A549 (cell line): ENCODE data around the gene TMEM235. TPM values are rescaled to one million over a fixed set of nuclear protein-coding genes. Genes with fewer than 3 reads are reported as not detected.

ENCODE experiments used
- ATAC-seq, 2 experiments: fragments of 200-7000 bp in 1 of 2; fragments of >200 bp in 1 of 2; cut with Nextera tagmentation in 1 of 2; cut with Tn5 transposase in 1 of 2; 3 replicates each; pipeline versions ENCODE4 v1.8.0 to v1.9.1; 2018 to 2020; ENCODE audit warnings: mild to moderate bottlenecking in 1 of 2, moderate library complexity in 1 of 2
- CTCF ChIA-PET: fragments of 300-600 bp; sonication (Branson Sonifier 250); formaldehyde crosslinking; extraction: SDS; loops from one replicate; lab custom pipeline; 2021; ENCODE audit warnings: antibody characterized with exemption, inconsistent platforms; lab: Yijun Ruan, JAX
- POLR2A ChIA-PET: fragments of 350-600 bp; formaldehyde crosslinking; extraction: SDS; loops from one replicate; lab custom pipeline; 2021; ENCODE audit warnings: antibody characterized with exemption, inconsistent platforms; lab: Yijun Ruan, JAX
- DNase-seq, 2 experiments: peaks; one replicate each; pipeline versions ENCODE4 v3.0.0 to v3.0.0-alpha.2; 2011 to 2016; ENCODE audit warnings: low read depth in 1 of 2, low spot score in 1 of 2
- FAIRE-seq: peaks from 2 replicates; lab custom pipeline; 2011; peaks lifted over from hg19 to GRCh38; lab: Jason Lieb, UNC
- H3K27ac ChIP-seq, 2 experiments: fragments of >200 bp; sonication (Bioruptor Twin); formaldehyde crosslinking; 3 replicates each; pipeline ENCODE4 v1.5.1; 2016 to 2017
- H3K4me1 ChIP-seq: fragments of >200 bp; sonication (Bioruptor Twin); formaldehyde crosslinking; 3 replicates; pipeline ENCODE4 v1.6.1; 2016
- H3K4me2 ChIP-seq: fragments of >200 bp; sonication (Bioruptor Twin); formaldehyde crosslinking; 3 replicates; pipeline ENCODE4 v1.6.1; 2016
- H3K4me3 ChIP-seq: fragments of >200 bp; sonication (Bioruptor Twin); formaldehyde crosslinking; 3 replicates; pipeline ENCODE4 v1.5.1; 2016
- H3K9me3 ChIP-seq: fragments of >200 bp; sonication (Bioruptor Twin); formaldehyde crosslinking; 3 replicates; pipeline ENCODE4 v1.6.1; 2016
- CBX2 ChIP-seq: fragments of 200-600 bp; sonication (generic); IDR thresholded peaks from 2 replicates; pipeline ENCODE4 v1.6.1; 2016; ENCODE audit warnings: low read depth, mild to moderate bottlenecking, borderline replicate concordance
- CHD4 ChIP-seq: fragments of 200-600 bp; sonication (generic); IDR thresholded peaks from 2 replicates; pipeline ENCODE4 v1.6.1; 2016; ENCODE audit warnings: antibody characterized with exemption, mild to moderate bottlenecking, borderline replicate concordance
- EHF ChIP-seq: fragments of 250-450 bp; sonication (Bioruptor Pico); IDR thresholded peaks from 2 replicates; pipeline ENCODE4 v1.5.0; 2020; ENCODE audit warnings: mild to moderate bottlenecking
- ESRRA ChIP-seq: fragments of 150-350 bp; IDR thresholded peaks from 2 replicates; pipeline ENCODE4 v1.6.1; 2014; ENCODE audit warnings: mild to moderate bottlenecking, low read length, borderline replicate concordance
- FOSL2 ChIP-seq, 2 experiments: fragments of 450-650 bp in 1 of 2; fragments of >200 bp in 1 of 2; sonication (Bioruptor Twin) in 1 of 2; formaldehyde crosslinking; IDR thresholded peaks; 2 replicates each; pipeline versions ENCODE4 v1.5.0 to v1.6.1; 2016 to 2020; ENCODE audit warnings: mild to moderate bottlenecking in 1 of 2, moderate library complexity in 1 of 2
- HEYL ChIP-seq: fragments of 250-450 bp; sonication (Bioruptor Pico); IDR thresholded peaks from 2 replicates; pipeline ENCODE4 v1.8.0; 2021; ENCODE audit warnings: mild to moderate bottlenecking, moderate library complexity
- HOXB5 ChIP-seq: fragments of 250-450 bp; sonication (Bioruptor Pico); IDR thresholded peaks from 2 replicates; pipeline ENCODE4 v1.5.0; 2020; ENCODE audit warnings: mild to moderate bottlenecking, moderate library complexity
- KDM1A ChIP-seq: fragments of 200-600 bp; sonication (generic); IDR thresholded peaks from 2 replicates; pipeline ENCODE4 v1.6.1; 2016; ENCODE audit warnings: low read depth, mild to moderate bottlenecking
- KDM5A ChIP-seq: fragments of 200-600 bp; sonication (generic); IDR thresholded peaks from 2 replicates; pipeline ENCODE4 v1.6.1; 2016; ENCODE audit warnings: antibody characterized with exemption, mild to moderate bottlenecking
- MAFK ChIP-seq: fragments of 450-650 bp; IDR thresholded peaks from 2 replicates; pipeline ENCODE4 v1.6.1; 2014; ENCODE audit not compliant: partially characterized antibody
- PHF8 ChIP-seq: fragments of 200-600 bp; sonication (generic); IDR thresholded peaks from 2 replicates; pipeline ENCODE4 v1.6.1; 2016; ENCODE audit warnings: low read depth, mild to moderate bottlenecking, antibody characterized with exemption, moderate library complexity, borderline replicate concordance
- RAD21 ChIP-seq, 2 experiments: fragments of >200 bp in 1 of 2; sonication (Bioruptor Twin) in 1 of 2; formaldehyde crosslinking in 1 of 2; IDR thresholded peaks in 1 of 2; conservative IDR thresholded peaks in 1 of 2; 2 replicates in 1 of 2; 3 replicates in 1 of 2; pipeline ENCODE4 v1.6.1; 2012 to 2018; ENCODE audit warnings: inconsistent platforms in 1 of 2
- RNF2 ChIP-seq: fragments of 200-600 bp; sonication (generic); IDR thresholded peaks from 2 replicates; pipeline ENCODE4 v1.6.1; 2016; ENCODE audit warnings: low read depth, mild to moderate bottlenecking, antibody characterized with exemption, moderate library complexity, borderline replicate concordance
- TFCP2L1 ChIP-seq: fragments of 250-450 bp; sonication (Bioruptor Pico); IDR thresholded peaks from 2 replicates; pipeline ENCODE4 v1.5.0; 2021; ENCODE audit warnings: mild to moderate bottlenecking
- ZNF302 ChIP-seq: fragments of 250-450 bp; sonication (Bioruptor Pico); IDR thresholded peaks from 2 replicates; pipeline ENCODE4 v1.9.0; 2021; ENCODE audit warnings: inconsistent platforms, mild to moderate bottlenecking, moderate library complexity
- ZSCAN20 ChIP-seq: fragments of 250-450 bp; sonication (Bioruptor Pico); IDR thresholded peaks from 2 replicates; pipeline ENCODE4 v1.8.0; 2022; ENCODE audit warnings: mild to moderate bottlenecking, moderate library complexity
- WGBS: methylation state at CpG from one replicate; pipeline ENCODE4 v1.1.6; 2017; ENCODE audit errors: missing lambda C conversion rate; 5-methylcytosine and 5-hydroxymethylcytosine counted together
- polyA plus RNA-seq, 4 experiments: library from polyadenylated mRNA; depleted of rRNA in 3 of 4; stranded (reverse); fragments of >200 nt; fragmentation: RNase III in 1 of 4; extraction: RNeasy Plus Mini Kit Qiagen cat#74134 plus additional on column Dnase treatment in 1 of 4; gene quantifications; 2 replicates in 3 of 4; 3 replicates in 1 of 4; pipeline ENCODE4 v1.2.3, GENCODE V29; 2011 to 2017
- TF ChIP-seq, protein P1 (sequence below): fragments of 200-600 bp; sonication (generic); IDR thresholded peaks from 2 replicates; pipeline ENCODE4 v1.6.1; 2016; ENCODE audit warnings: antibody characterized with exemption, mild to moderate bottlenecking, moderate library complexity
- TF ChIP-seq, protein P2 (sequence below): fragments of 250-450 bp; sonication (Bioruptor Pico); IDR thresholded peaks from 2 replicates; pipeline ENCODE4 v1.5.0; 2020; ENCODE audit warnings: low read depth, mild to moderate bottlenecking, moderate library complexity
- TF ChIP-seq, protein P3 (sequence below): fragments of 250-450 bp; sonication (Bioruptor Pico); IDR thresholded peaks from 2 replicates; pipeline ENCODE4 v1.5.0; 2021; ENCODE audit warnings: mild to moderate bottlenecking, moderate library complexity, borderline replicate concordance
- TF ChIP-seq, protein P4 (sequence below): IDR thresholded peaks from 2 replicates; pipeline ENCODE4 v1.6.1; 2012; ENCODE audit warnings: low read depth, borderline replicate concordance
- TF ChIP-seq, protein P5 (sequence below): fragments of 450-650 bp; IDR thresholded peaks from 2 replicates; pipeline ENCODE4 v1.6.1; 2014; ENCODE audit warnings: antibody characterized with exemption
- TF ChIP-seq, protein P6 (sequence below): fragments of 150-350 bp; IDR thresholded peaks from 2 replicates; pipeline ENCODE4 v1.6.1; 2014; ENCODE audit warnings: low read depth, mild to moderate bottlenecking, low read length

The TMEM235 gene
- polyA plus RNA-seq, 2 of the 4 experiments (the other 2 are of a cell fraction) = not detected

DNA sequence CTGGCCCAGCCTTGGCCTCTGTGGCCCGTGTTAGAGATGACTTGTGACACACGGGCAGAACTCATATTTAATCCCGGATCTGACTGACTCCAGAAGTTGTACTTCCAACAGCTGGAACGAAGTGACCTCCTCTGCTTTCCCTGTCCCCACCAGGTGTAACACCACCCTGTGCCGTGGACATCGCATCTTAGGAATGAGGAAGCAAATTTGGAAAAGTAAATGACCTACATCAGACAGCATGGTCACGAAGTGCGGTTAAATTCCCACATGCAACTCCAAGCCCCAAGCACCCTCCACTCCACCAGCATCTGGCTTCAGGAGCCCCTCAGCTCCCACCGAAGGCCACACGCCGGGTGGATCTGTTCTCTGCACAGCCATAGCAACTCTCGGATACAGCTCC, 47.5 kb upstream of the TMEM235 start:
- no peak for DNase-seq
- Histone ChIP-seq H3K4me3 (no peak overlapping the region), H3K9me3 (no peaks in the 10 kb centered on the region), H3K4me2 (no peak overlapping the region), H3K4me1 (peaks cover 40% of the 10 kb centered on the region), H3K27ac (no peak overlapping the region)
- ChIA-PET CTCF (interaction anchor here (0.7 to 7.2 kb wide), 7 partner anchors 9 to 71 kb away, joined by 3 to 105 read pairs (median 12); no protein-coding TSS in a partner anchor), POLR2A (no interaction called here)
- 89% methylated on average over 12 of the region's 12 CpGs for WGBS
- FAIRE-seq = no peak
- ATAC-seq = no peak
- TF ChIP-seq ZNF302 (CRISPR knock-in tag) (no peak), EHF (CRISPR knock-in tag) (no peak), PHF8 (no peak), HEYL (no peak), RNF2 (no peak), TFCP2L1 (CRISPR knock-in tag) (no peak), KDM5A (no peak), RAD21 (conservative IDR thresholded peaks at IDR 0.05 in 1 of 2, IDR thresholded peaks at IDR 0.05 in 1 of 2) (no peak), CHD4 (no peak), HOXB5 (CRISPR knock-in tag) (no peak), FOSL2 (IDR thresholded peaks at IDR 0.05) (no peak), FOSL2 (CRISPR knock-in tag; IDR thresholded peaks at IDR 0.05) (no peak), ZSCAN20 (CRISPR knock-in tag) (no peak)
- TF ChIP-seq, protein P1, sequence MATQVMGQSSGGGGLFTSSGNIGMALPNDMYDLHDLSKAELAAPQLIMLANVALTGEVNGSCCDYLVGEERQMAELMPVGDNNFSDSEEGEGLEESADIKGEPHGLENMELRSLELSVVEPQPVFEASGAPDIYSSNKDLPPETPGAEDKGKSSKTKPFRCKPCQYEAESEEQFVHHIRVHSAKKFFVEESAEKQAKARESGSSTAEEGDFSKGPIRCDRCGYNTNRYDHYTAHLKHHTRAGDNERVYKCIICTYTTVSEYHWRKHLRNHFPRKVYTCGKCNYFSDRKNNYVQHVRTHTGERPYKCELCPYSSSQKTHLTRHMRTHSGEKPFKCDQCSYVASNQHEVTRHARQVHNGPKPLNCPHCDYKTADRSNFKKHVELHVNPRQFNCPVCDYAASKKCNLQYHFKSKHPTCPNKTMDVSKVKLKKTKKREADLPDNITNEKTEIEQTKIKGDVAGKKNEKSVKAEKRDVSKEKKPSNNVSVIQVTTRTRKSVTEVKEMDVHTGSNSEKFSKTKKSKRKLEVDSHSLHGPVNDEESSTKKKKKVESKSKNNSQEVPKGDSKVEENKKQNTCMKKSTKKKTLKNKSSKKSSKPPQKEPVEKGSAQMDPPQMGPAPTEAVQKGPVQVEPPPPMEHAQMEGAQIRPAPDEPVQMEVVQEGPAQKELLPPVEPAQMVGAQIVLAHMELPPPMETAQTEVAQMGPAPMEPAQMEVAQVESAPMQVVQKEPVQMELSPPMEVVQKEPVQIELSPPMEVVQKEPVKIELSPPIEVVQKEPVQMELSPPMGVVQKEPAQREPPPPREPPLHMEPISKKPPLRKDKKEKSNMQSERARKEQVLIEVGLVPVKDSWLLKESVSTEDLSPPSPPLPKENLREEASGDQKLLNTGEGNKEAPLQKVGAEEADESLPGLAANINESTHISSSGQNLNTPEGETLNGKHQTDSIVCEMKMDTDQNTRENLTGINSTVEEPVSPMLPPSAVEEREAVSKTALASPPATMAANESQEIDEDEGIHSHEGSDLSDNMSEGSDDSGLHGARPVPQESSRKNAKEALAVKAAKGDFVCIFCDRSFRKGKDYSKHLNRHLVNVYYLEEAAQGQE = no peak
- TF ChIP-seq, protein P2, sequence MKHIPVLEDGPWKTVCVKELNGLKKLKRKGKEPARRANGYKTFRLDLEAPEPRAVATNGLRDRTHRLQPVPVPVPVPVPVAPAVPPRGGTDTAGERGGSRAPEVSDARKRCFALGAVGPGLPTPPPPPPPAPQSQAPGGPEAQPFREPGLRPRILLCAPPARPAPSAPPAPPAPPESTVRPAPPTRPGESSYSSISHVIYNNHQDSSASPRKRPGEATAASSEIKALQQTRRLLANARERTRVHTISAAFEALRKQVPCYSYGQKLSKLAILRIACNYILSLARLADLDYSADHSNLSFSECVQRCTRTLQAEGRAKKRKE (CRISPR knock-in tag) = no peak
- TF ChIP-seq, protein P3, sequence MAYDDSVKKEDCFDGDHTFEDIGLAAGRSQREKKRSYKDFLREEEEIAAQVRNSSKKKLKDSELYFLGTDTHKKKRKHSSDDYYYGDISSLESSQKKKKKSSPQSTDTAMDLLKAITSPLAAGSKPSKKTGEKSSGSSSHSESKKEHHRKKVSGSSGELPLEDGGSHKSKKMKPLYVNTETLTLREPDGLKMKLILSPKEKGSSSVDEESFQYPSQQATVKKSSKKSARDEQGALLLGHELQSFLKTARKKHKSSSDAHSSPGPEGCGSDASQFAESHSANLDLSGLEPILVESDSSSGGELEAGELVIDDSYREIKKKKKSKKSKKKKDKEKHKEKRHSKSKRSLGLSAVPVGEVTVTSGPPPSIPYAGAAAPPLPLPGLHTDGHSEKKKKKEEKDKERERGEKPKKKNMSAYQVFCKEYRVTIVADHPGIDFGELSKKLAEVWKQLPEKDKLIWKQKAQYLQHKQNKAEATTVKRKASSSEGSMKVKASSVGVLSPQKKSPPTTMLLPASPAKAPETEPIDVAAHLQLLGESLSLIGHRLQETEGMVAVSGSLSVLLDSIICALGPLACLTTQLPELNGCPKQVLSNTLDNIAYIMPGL (CRISPR knock-in tag) = no peak
- TF ChIP-seq, protein P4, sequence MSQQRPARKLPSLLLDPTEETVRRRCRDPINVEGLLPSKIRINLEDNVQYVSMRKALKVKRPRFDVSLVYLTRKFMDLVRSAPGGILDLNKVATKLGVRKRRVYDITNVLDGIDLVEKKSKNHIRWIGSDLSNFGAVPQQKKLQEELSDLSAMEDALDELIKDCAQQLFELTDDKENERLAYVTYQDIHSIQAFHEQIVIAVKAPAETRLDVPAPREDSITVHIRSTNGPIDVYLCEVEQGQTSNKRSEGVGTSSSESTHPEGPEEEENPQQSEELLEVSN = no peak
- TF ChIP-seq, protein P5, sequence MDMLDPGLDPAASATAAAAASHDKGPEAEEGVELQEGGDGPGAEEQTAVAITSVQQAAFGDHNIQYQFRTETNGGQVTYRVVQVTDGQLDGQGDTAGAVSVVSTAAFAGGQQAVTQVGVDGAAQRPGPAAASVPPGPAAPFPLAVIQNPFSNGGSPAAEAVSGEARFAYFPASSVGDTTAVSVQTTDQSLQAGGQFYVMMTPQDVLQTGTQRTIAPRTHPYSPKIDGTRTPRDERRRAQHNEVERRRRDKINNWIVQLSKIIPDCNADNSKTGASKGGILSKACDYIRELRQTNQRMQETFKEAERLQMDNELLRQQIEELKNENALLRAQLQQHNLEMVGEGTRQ = no peak

DNA sequence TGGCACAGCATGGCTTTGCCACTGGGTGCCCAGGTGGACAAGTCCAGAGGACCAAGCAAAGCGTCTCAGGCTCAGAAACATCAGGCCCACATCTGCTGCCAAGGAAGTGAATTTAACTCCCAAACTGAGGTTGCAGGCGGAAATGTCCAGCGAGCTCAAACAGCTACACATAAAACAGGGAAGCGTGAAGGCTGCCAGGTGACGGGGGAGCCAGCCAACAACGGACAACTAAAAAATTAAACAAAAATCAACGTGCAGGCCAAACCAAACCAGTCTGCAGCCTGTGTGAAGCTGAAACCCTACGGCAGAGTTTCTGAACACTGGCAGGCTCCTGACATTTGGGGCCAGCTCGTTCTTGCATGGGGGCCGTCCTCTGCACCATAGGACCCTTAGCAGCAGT, 47.1 kb upstream of the TMEM235 start:
- no peak for ATAC-seq
- ChIA-PET POLR2A (no interaction called here), CTCF (interaction anchor here (0.7 to 7.2 kb wide), 8 partner anchors 8 to 71 kb away, joined by 3 to 105 read pairs (median 13); no protein-coding TSS in a partner anchor)
- H3K9me3 ChIP-seq = no peaks in the 10 kb centered on the region
- H3K27ac ChIP-seq = no peak overlapping the region
- H3K4me3 ChIP-seq = no peak overlapping the region
- H3K4me1 ChIP-seq = peaks cover 38% of the 10 kb centered on the region
- TF ChIP-seq RNF2 (no peak), ESRRA (no peak), KDM1A (no peak), CBX2 (no peak), MAFK (no peak)
- TF ChIP-seq, protein P6, sequence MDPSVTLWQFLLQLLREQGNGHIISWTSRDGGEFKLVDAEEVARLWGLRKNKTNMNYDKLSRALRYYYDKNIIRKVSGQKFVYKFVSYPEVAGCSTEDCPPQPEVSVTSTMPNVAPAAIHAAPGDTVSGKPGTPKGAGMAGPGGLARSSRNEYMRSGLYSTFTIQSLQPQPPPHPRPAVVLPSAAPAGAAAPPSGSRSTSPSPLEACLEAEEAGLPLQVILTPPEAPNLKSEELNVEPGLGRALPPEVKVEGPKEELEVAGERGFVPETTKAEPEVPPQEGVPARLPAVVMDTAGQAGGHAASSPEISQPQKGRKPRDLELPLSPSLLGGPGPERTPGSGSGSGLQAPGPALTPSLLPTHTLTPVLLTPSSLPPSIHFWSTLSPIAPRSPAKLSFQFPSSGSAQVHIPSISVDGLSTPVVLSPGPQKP = no peak
- no peak for DNase-seq
- WGBS = 83% methylated on average over 10 of the region's 10 CpGs
- no peak for FAIRE-seq
- peak overlapping the region; percentile 91; the same call in 1 of the 3 replicates for H3K4me2 ChIP-seq
